AG09309 (cell line): ENCODE results near the gene GLB1L.

Experiments used
- DNase-seq: peaks from one replicate; pipeline ENCODE4 v3.0.0-alpha.2; 2010; ENCODE audit warnings: low read depth
- H3K4me3 ChIP-seq: 2 replicates; pipeline ENCODE4 v1.5.1; 2011; ENCODE audit warnings: mild to moderate bottlenecking, low read depth, low read length, moderate library complexity; ENCODE audit not compliant: control insufficient read depth
- CTCF ChIP-seq: IDR thresholded peaks from 2 replicates; pipeline ENCODE4 v1.5.1; 2011; ENCODE audit warnings: mild to moderate bottlenecking, low read depth, low read length, inconsistent platforms; ENCODE audit not compliant: insufficient read depth, control insufficient read depth; ENCODE audit errors: missing control alignments

The GLB1L gene

GRCh38 chr2:219210886-219211362 is 34.3 kb downstream of the GLB1L start:
- TF ChIP-seq CTCF = no peak
- no peak for DNase-seq
- H3K4me3 ChIP-seq = no peak overlapping the region

- DNase-seq = no peak
- no peak overlapping the region for H3K4me3 ChIP-seq
- TF ChIP-seq CTCF = no peak
Observed at GRCh38 chr2:219210196-219210885, 34.9 kb downstream of the GLB1L start.

DNA sequence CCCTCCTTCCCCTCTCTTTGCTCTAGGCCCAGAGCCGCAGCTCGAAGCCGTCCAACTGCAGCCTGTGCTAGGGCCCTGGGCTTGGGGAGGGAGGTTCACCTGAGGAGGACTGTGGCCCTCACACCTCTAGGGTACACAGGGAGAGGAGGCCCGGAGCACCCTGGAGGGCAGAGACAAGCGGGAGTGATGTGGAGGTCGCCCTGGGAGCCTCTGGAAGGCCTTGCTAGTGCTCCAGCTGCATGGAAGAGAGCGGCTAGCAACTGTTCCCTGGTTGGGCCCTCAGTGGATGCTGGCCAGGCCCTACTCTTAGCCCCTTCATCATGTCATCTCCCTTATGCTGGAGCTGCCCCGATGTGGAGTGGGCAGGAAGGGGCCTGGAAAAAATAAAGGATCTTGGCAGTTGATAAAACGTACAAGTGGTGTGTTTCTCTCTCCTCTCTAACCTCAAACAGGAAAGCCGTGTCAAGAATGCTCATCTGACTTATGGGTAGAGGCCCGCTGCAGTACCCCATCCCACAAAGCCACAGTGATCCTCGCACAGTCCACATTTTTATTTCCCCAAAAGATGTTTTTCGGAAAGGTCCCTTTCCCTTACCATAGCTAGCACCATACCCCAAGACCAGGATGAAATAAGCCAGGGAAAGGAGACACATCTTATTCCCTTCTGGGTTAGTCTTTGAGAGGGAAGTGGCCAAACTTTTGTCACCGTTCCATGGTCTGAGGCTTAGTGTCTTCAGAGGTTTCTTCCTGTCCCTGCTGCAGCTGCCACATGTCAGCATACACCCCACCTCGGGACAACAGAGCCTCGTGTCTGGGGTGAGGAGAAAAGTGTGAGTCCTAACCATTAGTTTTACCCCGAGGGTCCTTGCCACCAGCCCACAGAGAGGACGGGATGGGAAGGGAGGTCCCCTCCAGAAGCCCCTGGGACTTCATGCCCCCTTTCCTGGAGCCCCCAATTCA is 35.7 kb downstream of the GLB1L start:
- DNase-seq = no peak
- no peak for TF ChIP-seq CTCF
- no peak overlapping the region for H3K4me3 ChIP-seq

- TF ChIP-seq CTCF = no peak
- H3K4me3 ChIP-seq = peak overlapping the region; percentile 82; the same call in 1 of the 2 replicates
- DNase-seq = no peak
Observed at GRCh38 chr2:219207884-219208740, 37.1 kb downstream of the GLB1L start.

DNA sequence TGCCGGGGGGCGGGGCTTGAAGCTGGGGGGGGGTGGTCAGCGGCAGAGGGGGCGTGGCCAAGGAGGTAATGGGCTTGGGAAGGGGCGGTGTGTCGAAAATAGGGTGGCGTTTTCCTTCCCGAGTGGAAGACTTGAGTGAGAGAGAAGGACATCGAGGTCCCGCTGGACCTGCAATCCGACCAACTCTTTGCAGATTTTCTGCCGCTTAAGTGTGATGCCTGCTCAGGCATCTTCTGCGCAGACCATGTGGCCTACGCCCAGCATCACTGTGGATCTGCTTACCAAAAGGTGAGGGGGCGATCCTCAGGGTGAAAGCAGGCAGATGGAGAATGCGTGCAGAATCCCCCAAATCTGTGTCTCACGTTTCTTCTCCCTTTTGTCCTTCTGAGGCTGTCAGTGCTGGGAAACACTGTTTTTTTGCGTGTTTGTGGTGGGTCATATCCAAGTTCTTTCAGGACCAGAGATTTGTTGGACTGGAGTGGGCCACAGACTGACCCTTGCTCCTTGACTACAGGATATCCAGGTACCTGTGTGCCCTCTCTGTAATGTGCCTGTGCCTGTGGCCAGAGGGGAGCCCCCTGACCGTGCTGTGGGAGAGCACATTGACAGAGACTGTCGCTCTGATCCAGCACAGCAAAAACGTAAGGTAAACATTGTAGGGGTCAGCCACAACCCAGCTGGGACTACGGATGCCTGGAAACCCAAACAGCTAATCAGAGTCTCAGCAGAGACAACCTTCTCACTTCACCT is 37.9 kb downstream of the GLB1L start:
- TF ChIP-seq CTCF = no peak
- peak overlapping the region; percentile 82 for H3K4me3 ChIP-seq
- DNase-seq = no peak
